Central memory CD4-positive, alpha-beta T cell (primary cell): ENCODE data around the gene PRR5.
A peak's percentile ranks its signal among the peaks of the same experiment; 100 is the strongest.
"Not testable (repeated sequence)": the region's sequence is repeated elsewhere in the genome, so short reads cannot be mapped to it uniquely, and the experiment has no call there.

Source experiments
- DNase-seq: peaks from one replicate; pipeline ENCODE4 v3.0.0; 2022

The PRR5 gene

GRCh38 chr22:44673406-44673805, 28.6 kb upstream of the PRR5 start:
- DNase-seq = no peak

- DNase-seq = not testable (repeated sequence)
Measured at GRCh38 chr22:44676066-44676440, 26.0 kb upstream of the PRR5 start.

GRCh38 chr22:44676441-44677352, 25.3 kb upstream of the PRR5 start:
- DNase-seq = no peak

GRCh38 chr22:44677353-44677840, 24.6 kb upstream of the PRR5 start:
- DNase-seq = no peak

- no peak for DNase-seq
Measured at GRCh38 chr22:44677871-44678555, 24.0 kb upstream of the PRR5 start.

GRCh38 chr22:44678556-44679305, 23.3 kb upstream of the PRR5 start:
- no peak for DNase-seq

GRCh38 chr22:44679306-44679647, 22.7 kb upstream of the PRR5 start:
- not testable (repeated sequence) for DNase-seq

- no peak for DNase-seq
Measured at GRCh38 chr22:44680058-44680457, 21.9 kb upstream of the PRR5 start.

- DNase-seq = no peak
Measured at GRCh38 chr22:44680481-44680894, 21.5 kb upstream of the PRR5 start.

- DNase-seq = no peak
Measured at GRCh38 chr22:44682556-44683168, 19.3 kb upstream of the PRR5 start.

- DNase-seq = no peak
Measured at GRCh38 chr22:44683237-44683636, 18.8 kb upstream of the PRR5 start.

GRCh38 chr22:44683881-44684280, 18.1 kb upstream of the PRR5 start:
- DNase-seq = no peak

GRCh38 chr22:44684506-44685383, 17.3 kb upstream of the PRR5 start:
- DNase-seq = peak; percentile 79

GRCh38 chr22:44685384-44686056, 16.5 kb upstream of the PRR5 start:
- DNase-seq = peak; percentile 74

- DNase-seq = no peak
Measured at GRCh38 chr22:44686873-44687600, 15.0 kb upstream of the PRR5 start.

- DNase-seq = no peak
Measured at GRCh38 chr22:44689173-44689572, 12.8 kb upstream of the PRR5 start.

GRCh38 chr22:44689915-44690524, 12.0 kb upstream of the PRR5 start:
- no peak for DNase-seq

- DNase-seq = no peak
Measured at GRCh38 chr22:44691796-44692661, 10.0 kb upstream of the PRR5 start.

- no peak for DNase-seq
Measured at GRCh38 chr22:44692662-44693007, 9.4 kb upstream of the PRR5 start.
